MM.1S (cell line): ENCODE measurements around the gene ZNF638.

Source experiments
- DNase-seq: peaks from one replicate; pipeline ENCODE4 v3.0.0-alpha.2; 2015
- H2AFZ ChIP-seq: fragments of 300-600 bp; sonication (generic); 2 replicates; pipeline ENCODE4 v1.6.0; 2016; ENCODE audit warnings: antibody characterized with exemption, low read length
- H3F3A ChIP-seq: fragments of 300-600 bp; sonication (generic); 2 replicates; pipeline ENCODE4 v1.6.1; 2016; ENCODE audit warnings: mild to moderate bottlenecking, antibody characterized with exemption, low read length, moderate library complexity, mixed read lengths; ENCODE audit not compliant: insufficient read depth
- H3K27ac ChIP-seq: fragments of 300-600 bp; sonication (generic); 2 replicates; pipeline ENCODE4 v1.5.1; 2016; ENCODE audit warnings: mild to moderate bottlenecking, low read length
- H3K27me3 ChIP-seq: fragments of 300-600 bp; sonication (generic); replicated peaks from 2 replicates; pipeline ENCODE4 v1.6.0; 2016; ENCODE audit warnings: low read length; ENCODE audit not compliant: insufficient read depth
- H3K36me3 ChIP-seq: fragments of 300-600 bp; sonication (generic); replicated peaks from 2 replicates; pipeline ENCODE4 v1.6.1; 2016; ENCODE audit warnings: mild to moderate bottlenecking, low read length, mixed read lengths; ENCODE audit not compliant: insufficient read depth
- H3K4me1 ChIP-seq: fragments of 300-600 bp; sonication (generic); 2 replicates; pipeline ENCODE4 v1.6.1; 2016; ENCODE audit warnings: low read length, mixed read lengths
- H3K4me2 ChIP-seq: fragments of 300-600 bp; sonication (generic); 2 replicates; pipeline ENCODE4 v1.6.0; 2016; ENCODE audit warnings: low read depth, low read length
- H3K4me3 ChIP-seq: fragments of 300-600 bp; sonication (generic); 2 replicates; pipeline ENCODE4 v1.5.1; 2016; ENCODE audit warnings: low read length, mixed read lengths
- H3K79me2 ChIP-seq: fragments of 300-600 bp; sonication (generic); 2 replicates; pipeline ENCODE4 v1.6.1; 2016; ENCODE audit warnings: mixed run types, low read length, mixed read lengths
- H3K9ac ChIP-seq: fragments of 300-600 bp; sonication (generic); 2 replicates; pipeline ENCODE4 v1.6.1; 2016; ENCODE audit warnings: low read length, mixed read lengths
- H3K9me2 ChIP-seq: fragments of 300-600 bp; sonication (generic); replicated peaks from 2 replicates; pipeline ENCODE4 v1.6.1; 2016; ENCODE audit warnings: mild to moderate bottlenecking, low read length, mixed read lengths; ENCODE audit not compliant: insufficient read depth
- H3K9me3 ChIP-seq: fragments of 300-600 bp; sonication (generic); replicated peaks from 2 replicates; pipeline ENCODE4 v1.6.1; 2016; ENCODE audit warnings: mild to moderate bottlenecking, low read length, mixed read lengths; ENCODE audit not compliant: insufficient read depth
- H4K20me1 ChIP-seq: fragments of 300-600 bp; sonication (generic); 2 replicates; pipeline ENCODE4 v1.6.1; 2016; ENCODE audit warnings: mild to moderate bottlenecking, low read length, moderate library complexity, mixed read lengths; ENCODE audit not compliant: insufficient read depth
- EZH2 ChIP-seq: fragments of 300-600 bp; sonication (generic); optimal IDR thresholded peaks from 2 replicates; pipeline ENCODE3; 2017; ENCODE audit warnings: low read depth, mild to moderate bottlenecking, antibody characterized with exemption, low read length, mixed read lengths
- EZH2phosphoT487 ChIP-seq: fragments of 300-600 bp; sonication (generic); IDR thresholded peaks from 2 replicates; pipeline ENCODE4 v1.6.1; 2018; ENCODE audit warnings: antibody characterized with exemption, low read length
- TF ChIP-seq, protein P1 (sequence below): fragments of 300-600 bp; sonication (generic); IDR thresholded peaks from 2 replicates; pipeline ENCODE4 v1.5.1; 2016; ENCODE audit warnings: antibody characterized with exemption, low read length, mixed read lengths

Gene ZNF638

DNA sequence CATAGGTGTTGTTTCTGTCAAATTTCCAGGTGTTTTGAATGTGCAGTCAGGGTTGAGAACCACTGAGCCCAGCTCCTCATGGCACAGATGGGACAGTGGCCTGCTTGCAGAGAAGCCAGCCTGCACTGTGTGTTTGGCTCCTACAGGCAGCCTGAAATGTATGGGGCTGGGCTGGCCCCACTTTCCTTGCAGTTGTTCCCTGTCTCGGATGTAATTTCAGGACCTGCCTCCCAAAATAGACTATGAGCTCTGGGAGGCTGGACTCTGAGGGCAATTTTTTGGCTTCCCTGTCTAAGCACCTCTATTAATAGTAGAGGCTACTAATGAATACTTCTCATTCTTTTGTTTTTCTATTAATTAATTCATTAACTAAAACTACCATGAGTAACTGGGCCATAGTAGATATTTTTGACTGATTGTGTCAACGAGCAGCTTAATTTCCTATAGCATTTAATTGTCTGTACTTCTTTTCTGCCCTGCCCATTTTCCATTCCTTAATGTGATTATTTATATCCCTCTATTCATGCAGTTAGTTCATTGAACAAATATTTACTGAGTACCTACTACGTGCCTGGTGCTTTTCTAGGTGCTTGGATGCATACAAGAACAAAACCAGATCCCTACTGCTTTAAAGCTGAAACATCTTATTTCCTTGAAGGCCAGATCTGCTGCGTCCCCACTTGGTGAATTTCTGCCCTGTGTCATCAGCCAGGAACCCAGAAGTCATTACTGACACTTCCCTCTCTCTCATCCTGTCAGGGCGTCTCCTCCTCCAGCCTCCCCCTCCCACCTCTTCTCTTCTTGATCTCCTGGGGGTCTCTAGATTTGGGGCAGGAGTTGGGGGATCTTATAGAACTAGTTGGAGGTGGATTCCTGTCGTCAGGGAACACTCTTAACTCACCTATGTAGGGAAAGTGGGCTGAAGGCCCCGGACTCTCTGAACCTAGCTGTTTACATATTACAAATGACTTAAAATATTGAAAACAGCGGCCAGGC, 138.1 kb downstream of the ZNF638 start:
- Histone ChIP-seq H3F3A (no peaks in the 10 kb centered on the region), H3K27me3 (peaks cover 40% of the 10 kb centered on the region), H3K36me3 (no peaks in the 10 kb centered on the region), H3K27ac (no peak overlapping the region), H3K4me3 (no peak overlapping the region), H3K4me2 (no peak overlapping the region), H3K9me3 (no peaks in the 10 kb centered on the region), H3K9me2 (no peaks in the 10 kb centered on the region), H2AFZ (no peak overlapping the region), H3K9ac (no peak overlapping the region), H3K4me1 (no peaks in the 10 kb centered on the region), H3K79me2 (no peaks in the 10 kb centered on the region), H4K20me1 (no peaks in the 10 kb centered on the region)
- TF ChIP-seq EZH2 (no peak), EZH2phosphoT487 (no peak)
- TF ChIP-seq, protein P1, sequence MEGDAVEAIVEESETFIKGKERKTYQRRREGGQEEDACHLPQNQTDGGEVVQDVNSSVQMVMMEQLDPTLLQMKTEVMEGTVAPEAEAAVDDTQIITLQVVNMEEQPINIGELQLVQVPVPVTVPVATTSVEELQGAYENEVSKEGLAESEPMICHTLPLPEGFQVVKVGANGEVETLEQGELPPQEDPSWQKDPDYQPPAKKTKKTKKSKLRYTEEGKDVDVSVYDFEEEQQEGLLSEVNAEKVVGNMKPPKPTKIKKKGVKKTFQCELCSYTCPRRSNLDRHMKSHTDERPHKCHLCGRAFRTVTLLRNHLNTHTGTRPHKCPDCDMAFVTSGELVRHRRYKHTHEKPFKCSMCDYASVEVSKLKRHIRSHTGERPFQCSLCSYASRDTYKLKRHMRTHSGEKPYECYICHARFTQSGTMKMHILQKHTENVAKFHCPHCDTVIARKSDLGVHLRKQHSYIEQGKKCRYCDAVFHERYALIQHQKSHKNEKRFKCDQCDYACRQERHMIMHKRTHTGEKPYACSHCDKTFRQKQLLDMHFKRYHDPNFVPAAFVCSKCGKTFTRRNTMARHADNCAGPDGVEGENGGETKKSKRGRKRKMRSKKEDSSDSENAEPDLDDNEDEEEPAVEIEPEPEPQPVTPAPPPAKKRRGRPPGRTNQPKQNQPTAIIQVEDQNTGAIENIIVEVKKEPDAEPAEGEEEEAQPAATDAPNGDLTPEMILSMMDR: no peak
- DNase-seq: no peak

DNA sequence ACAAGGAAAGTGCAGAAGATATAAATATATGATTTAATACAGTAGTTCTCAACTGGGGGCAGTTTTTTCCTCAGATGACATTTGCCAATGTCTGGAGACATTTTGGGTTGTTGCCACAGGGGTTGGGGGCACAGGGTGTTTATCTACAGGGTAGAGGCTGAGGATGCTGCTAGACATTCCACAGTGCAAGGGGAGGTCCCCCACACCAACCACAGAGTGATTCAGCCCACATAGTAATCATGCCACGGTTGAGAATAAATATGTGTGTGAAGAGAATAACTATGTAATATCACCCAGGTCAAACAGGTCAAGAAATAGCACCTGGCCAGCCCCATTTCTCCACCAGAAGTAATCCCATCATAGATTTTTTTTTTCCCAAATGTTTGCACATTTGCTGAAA, 139.7 kb downstream of the ZNF638 start:
- Histone ChIP-seq H3K4me3 (no peak overlapping the region), H3K4me2 (no peak overlapping the region)
- TF ChIP-seq, protein P1: no peak
- TF ChIP-seq EZH2 (no peak), EZH2phosphoT487 (no peak)

DNA sequence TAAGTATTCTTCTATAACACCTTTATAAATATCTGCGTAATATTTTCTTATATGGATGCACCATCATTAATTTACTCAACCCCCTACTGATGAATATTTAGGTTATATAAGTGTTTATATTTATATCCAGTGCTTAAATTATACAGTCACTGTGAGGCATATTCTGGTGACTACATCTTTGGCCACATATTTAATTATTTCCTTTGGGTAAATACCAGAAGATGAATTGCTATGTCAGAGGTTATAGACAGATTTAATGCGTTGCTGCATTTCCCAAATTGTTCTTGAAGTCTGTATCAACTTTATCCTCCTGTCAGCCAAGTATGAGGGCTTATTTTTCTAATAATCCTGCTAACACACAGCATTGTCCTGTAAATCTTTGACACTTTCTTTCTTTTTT, 140.4 kb downstream of the ZNF638 start:
- Histone ChIP-seq H4K20me1 (no peaks in the 10 kb centered on the region), H3K4me2 (no peak overlapping the region), H3K79me2 (no peaks in the 10 kb centered on the region), H3F3A (no peaks in the 10 kb centered on the region), H3K27ac (no peak overlapping the region), H3K27me3 (peaks cover 17% of the 10 kb centered on the region), H3K36me3 (no peaks in the 10 kb centered on the region), H3K9me2 (no peaks in the 10 kb centered on the region), H3K9me3 (no peaks in the 10 kb centered on the region), H3K9ac (no peak overlapping the region), H3K4me3 (no peak overlapping the region), H2AFZ (no peak overlapping the region), H3K4me1 (no peaks in the 10 kb centered on the region)
- no peak for DNase-seq
- TF ChIP-seq EZH2: no peak
- no peak for TF ChIP-seq EZH2phosphoT487
- TF ChIP-seq, protein P1: no peak

More for the DNA sequence above, 139.7 kb downstream of the ZNF638 start:
- H3K9me2 ChIP-seq: no peaks in the 10 kb centered on the region
- no peaks in the 10 kb centered on the region for H3K9me3 ChIP-seq
- no peaks in the 10 kb centered on the region for H4K20me1 ChIP-seq
- H3K9ac ChIP-seq: no peak overlapping the region
- peaks cover 25% of the 10 kb centered on the region for H3K27me3 ChIP-seq
- H3K79me2 ChIP-seq: no peaks in the 10 kb centered on the region
- no peaks in the 10 kb centered on the region for H3K4me1 ChIP-seq
- DNase-seq: no peak
- H3F3A ChIP-seq: no peaks in the 10 kb centered on the region
- no peaks in the 10 kb centered on the region for H3K36me3 ChIP-seq
- H2AFZ ChIP-seq: no peak overlapping the region
- no peak overlapping the region for H3K27ac ChIP-seq
